ENCODE measurements around the gene CHST7. TPM values are rescaled to one million over a fixed set of nuclear protein-coding genes. Genes with fewer than 3 reads are reported as not detected.
A peak's percentile ranks its signal among the peaks of the same experiment; 100 is the strongest.
"Not testable (repeated sequence)": the region's sequence is repeated elsewhere in the genome, so short reads cannot be mapped to it uniquely, and the experiment has no call there.

The CHST7 gene, protein sequence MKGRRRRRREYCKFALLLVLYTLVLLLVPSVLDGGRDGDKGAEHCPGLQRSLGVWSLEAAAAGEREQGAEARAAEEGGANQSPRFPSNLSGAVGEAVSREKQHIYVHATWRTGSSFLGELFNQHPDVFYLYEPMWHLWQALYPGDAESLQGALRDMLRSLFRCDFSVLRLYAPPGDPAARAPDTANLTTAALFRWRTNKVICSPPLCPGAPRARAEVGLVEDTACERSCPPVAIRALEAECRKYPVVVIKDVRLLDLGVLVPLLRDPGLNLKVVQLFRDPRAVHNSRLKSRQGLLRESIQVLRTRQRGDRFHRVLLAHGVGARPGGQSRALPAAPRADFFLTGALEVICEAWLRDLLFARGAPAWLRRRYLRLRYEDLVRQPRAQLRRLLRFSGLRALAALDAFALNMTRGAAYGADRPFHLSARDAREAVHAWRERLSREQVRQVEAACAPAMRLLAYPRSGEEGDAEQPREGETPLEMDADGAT
- 1 to 10 TPM; 1.7 to 2.4 (median 2.2) TPM for polyA plus RNA-seq (ENCODE audit: insufficient read length in 4 of 4)

DNA sequence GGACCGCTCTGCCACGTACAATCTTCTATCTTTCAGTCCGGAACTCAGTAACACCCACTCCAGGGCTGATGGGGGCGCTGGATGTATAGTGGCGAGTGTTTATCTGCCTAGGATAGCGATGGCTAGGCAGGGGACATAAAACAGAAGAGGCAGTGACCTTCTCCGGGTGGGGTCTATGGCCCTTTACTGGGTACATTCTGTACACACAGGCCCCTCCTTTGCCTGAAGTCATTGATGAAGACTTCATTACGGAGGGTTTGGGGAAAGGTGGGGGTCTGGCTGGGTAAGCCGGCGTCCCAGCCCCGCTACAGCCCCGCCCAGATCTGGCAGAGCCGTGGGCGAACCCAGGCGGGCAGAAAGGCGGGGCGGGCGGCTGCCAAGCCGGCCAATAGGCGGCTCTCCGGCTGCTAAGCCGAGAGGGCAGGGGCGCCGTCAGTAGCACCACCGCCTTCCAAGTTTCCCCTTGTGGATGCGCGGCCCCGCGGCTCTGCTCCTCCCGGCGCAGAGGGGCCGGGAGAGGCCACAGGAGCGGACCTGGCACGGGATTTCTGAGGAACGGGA, at the start of gene CHST7:
Gene CHST7, plus strand, starts transcription at position 435 of the 561 bp plus-strand sequence. CDS start 167 bp downstream, outside the sequence.
- DNase-seq (ENCODE audit: low read depth in 4 of 4, low spot score in 3 of 4) = no peak

DNA sequence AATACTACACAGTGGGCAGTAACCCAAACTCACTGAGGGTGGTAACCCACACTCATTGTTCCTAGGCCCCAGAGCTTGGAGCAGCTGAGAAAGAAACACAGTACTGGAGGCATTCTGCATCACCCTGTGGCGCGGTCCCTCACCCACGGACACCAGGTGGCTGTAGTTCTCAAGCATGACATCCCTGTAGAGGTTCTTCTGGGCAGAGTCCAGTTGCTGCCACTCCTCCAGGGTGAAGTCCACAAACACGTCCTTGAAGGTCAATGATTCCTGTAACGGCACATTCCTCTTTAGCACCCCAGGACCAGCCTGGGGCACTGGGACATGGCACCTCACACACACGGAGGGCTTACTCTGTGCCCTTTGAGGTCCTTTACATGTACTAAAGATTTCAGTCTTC, 44.9 kb upstream of the CHST7 start:
- DNase-seq (ENCODE audit: low read depth in 4 of 4, low spot score in 3 of 4) = not testable (repeated sequence)

DNA sequence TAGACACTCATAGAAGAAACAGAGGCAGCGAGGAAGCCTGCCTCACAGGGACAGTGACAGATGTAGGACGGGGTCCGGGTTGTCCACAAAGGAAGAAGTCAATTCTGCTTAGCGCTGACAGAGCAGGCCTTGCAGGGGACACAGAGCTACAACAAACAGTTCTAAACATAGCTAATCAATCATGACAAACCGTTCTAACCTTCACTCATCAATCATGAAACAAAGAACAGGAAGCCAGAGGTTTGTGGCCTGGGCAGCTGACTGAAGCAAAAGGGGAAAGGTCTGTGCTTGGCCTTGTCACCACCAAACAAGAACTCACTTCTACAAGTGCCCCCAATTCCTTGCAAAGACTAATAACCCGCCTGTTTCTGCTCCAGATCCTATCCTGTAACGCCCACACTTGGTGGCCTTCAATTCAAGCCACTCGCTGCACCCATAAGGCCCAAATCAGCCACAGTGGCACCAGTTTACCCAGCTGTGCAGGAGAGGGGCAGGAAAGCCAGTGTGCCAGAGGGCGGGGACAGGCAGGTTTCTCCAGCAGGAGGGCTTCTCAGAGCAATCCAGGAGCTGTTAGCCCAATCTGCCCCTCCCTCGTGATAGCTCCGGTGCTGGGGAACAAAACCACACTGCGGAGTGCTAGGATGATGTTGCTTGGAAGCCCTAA, 43.7 kb upstream of the CHST7 start:
- DNase-seq (ENCODE audit: low read depth in 4 of 4, low spot score in 3 of 4) = not testable (repeated sequence)

DNA sequence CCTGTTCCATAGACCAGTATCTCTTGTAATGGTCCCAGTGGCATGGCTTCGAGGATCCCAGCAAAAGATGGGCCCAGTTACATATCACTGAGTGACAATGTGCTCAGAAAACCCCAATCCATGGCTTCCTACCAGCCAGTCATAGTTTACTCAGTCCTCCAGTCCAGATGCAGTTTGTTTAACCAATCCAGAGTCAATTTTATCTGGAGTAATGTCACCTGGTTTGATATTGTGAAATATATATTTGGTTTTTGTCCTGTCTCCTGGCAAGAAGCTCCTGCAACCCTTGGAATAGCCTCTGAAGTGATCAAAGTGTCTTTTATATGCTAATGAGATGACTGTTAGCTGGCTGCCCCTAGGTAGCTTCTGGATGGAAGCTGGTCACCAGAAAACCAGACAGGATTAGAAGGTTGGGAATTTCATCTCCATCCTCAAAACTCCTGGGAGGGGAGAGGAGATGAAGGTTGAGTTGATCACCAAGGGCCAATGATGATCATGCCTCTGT, 43.1 kb upstream of the CHST7 start:
- DNase-seq (ENCODE audit: low read depth in 4 of 4, low spot score in 3 of 4) = not testable (repeated sequence)

DNA sequence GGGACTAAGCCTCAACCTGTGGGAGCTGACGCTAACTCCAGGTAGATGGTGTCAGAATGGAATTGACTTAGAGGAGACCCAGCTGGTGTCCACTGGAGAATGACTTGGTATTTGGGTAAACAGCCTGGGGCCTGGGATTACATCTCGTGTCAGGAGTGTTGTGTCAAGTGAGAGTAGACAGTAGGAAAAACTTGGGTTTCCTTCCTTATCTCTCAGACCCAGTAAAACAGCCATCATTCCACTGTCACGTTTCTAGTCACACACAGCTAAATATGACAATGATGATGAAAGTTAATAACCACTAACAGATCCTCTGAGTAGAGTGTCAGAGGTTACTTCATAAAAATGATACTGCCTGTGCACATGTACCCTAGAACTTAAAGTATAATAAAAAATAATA, 42.1 kb upstream of the CHST7 start:
- DNase-seq (ENCODE audit: low read depth in 4 of 4, low spot score in 3 of 4) = no peak

DNA sequence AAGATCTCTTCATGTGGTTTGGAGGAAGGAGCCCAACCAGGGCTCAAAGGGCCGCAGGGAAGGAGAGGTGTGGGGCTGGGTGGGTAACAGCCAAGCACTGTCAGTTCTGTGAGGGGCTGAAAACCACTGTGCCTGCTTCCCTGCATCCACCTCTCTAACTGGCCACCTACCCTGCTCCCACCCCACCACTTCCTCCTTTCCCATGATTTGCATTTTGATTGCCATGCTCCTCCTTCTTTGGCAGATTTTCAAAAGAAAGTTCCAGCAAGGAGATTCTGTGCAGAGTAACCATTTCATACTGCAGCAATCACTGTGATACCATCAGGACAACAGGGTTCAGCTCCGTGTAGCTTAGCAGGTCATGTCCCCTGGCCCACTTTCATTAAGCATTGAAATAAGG, 30.1 kb upstream of the CHST7 start:
- DNase-seq (ENCODE audit: low read depth in 4 of 4, low spot score in 3 of 4) = no peak

DNA sequence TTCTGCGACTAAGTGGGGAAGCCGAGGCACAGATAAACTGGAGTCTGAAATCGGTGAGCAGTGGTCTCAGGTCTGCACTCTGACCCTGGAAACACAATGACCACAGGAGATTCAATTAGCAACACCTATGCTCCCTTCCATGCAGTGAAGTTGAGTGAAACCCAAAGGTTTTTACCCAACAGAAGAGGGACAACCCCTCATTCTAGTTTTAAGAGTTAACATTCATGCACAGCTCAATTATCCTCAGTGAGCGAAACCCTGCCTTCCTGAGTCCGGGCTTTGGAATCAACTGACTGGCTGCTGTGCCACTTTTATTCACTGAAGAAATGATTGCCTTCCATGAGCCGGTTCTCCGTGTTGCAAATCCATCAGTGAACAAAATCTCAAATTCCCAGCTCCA, 29.0 kb upstream of the CHST7 start:
- DNase-seq (ENCODE audit: low read depth in 4 of 4, low spot score in 3 of 4) = not testable (repeated sequence)

DNA sequence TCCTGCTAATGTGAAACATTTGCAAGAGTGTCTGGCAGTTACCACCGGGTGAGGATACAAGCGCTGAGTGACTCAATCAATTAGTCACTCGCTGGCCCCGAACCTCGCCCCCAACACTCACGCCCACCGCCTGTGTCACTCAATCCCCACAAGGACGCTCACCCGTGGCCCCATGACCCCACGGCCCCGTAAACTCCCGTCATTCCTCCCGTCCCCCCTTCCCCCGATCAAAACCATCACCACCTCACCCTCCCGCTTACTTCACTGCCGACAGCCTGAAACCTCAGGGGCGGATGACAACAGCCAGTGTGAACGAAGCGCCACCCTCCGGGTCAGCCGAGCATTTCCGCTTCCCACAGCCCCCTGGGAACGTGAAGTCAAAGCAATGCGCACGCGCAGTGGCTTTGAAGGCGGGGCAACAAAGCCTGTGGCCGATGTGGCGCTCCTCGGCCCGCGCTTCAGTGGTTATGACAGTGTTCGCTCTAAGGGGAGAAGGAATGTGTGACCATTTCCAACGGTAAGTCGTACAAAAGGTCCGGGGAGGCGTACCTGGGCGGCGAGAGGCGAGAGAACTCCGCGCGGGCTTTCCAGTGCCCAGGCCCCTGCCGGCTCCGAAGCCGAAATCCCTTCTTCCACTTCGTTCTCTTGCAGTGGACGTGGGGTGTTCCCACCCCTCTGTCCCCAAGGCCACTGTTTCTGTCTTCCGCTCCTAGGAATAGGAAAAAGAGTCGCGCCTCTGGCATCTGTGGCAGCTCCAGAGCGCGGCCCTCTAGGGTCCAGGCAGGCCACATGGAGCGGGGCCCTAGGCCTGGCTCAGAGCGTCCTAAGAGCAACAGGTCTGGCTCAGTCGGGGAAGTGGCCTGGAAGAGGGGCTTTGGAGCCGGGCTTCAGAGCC, 28.2 kb upstream of the CHST7 start, which contains the start of gene ZNF674:
Gene ZNF674, minus strand, starts transcription at position 311 of the 895 bp plus-strand sequence. CDS start 3,334 bp downstream, outside the sequence.
- DNase-seq (ENCODE audit: low read depth in 4 of 4, low spot score in 3 of 4) = peak; percentile 78 to 85 (median 80)

DNA sequence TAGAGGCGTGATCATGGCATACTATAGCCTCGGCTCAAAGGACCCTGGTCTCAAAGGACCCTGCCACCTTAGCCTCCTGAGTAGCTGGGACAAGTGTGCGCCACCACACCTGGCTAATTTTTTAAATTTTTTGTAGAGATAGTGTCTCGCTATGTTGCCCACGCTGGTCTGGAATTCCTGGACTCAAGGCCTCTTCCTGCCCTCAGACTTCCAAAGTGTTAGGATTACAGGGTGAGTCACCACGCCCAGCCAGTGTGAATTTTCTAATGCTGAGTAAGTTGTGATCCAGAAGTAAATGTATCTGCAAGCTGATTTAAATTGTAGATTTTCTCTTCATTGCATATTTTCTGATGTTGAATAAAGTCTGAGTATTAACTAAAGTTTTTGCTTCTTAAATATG, 25.7 kb upstream of the CHST7 start:
- no peak for DNase-seq (ENCODE audit: low read depth in 4 of 4, low spot score in 3 of 4)

DNA sequence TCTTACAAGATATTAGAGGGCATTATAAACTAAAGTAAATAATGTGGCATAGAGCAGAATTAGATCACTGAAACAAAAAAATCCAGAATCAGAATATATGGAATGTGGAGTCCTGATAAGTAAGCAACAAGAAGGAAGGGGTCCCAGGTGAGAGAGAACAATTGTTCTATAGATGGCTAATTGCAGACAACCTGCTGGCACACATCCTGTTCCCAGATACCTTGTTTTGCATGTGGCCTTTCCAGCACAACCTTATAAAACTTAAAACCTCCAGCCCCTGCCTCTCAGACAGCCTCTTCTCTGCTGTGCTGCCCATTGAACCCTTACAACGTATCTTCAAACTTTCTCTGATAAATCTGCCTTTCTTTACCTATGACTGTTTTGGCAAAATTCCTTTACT, 23.7 kb upstream of the CHST7 start:
- DNase-seq (ENCODE audit: low read depth in 4 of 4, low spot score in 3 of 4) = no peak

DNA sequence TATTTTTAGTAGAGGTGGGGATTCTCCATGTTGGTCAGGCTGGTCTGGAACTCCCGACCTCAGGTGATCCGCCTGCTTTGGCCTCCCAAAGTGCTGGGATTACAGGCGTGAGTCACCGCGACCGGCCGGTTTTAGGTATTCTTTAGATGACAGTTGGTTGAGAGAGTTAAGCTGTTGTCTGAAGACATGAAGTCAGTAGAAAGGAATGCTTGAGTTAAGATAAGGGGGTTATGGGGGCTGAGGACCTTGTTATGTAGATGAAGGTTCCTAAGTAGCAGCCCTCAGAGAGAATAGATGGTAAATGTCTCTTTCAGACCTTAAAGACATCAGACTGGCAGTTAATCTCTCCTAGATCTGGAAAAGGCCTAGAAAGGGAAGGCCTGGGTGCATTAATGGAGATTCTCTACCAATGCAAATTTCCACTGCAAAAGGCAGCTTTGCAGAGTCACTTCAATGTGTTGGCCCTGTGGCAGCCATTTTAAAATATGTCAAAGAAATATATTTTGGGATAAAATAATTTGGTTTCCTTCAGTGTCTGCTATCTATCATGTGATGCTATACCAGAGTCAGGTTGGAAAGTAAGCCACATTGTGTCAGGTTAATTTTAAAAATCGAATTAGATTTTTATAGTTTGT, 22.0 kb upstream of the CHST7 start:
- no peak for DNase-seq (ENCODE audit: low read depth in 4 of 4, low spot score in 3 of 4)

DNA sequence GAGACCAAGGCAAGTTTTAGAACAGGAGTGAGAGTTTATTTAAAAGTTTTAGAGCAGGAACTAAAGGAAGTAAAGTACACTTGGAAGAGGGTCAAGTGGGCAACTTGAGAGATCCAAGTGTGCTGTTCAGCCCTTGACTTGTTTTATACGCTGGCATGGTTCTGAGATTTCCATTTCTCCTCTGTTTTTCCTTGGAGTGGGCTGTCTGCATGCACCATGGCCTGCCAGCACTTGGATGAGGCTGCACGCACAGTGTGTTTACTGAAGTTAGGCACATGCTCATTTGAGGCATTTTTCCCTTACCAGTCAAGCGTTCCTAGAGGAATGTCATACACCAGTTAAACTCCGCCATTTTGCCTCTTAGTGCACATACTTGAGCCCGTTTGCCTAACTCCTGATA, 19.6 kb upstream of the CHST7 start:
- no peak for DNase-seq (ENCODE audit: low read depth in 4 of 4, low spot score in 3 of 4)

DNA sequence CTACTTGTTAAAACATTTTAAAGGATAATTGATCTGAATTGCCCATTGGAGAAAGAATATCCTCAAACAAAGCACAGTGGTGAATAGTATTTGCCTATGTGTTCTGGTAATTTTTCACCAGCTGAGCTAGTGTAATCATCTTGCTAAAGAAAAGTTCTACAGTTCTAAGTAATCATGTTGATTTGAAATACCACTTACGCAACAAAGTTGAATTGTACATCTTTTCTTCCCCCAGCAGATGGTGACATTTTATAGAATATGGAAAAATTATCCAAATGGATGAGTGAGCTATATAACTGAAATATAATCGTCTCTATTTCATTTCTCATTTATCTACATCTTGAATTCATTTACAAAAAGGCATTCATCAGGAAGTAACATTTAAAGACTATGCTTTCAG, 18.6 kb upstream of the CHST7 start:
- no peak for DNase-seq (ENCODE audit: low read depth in 4 of 4, low spot score in 3 of 4)

DNA sequence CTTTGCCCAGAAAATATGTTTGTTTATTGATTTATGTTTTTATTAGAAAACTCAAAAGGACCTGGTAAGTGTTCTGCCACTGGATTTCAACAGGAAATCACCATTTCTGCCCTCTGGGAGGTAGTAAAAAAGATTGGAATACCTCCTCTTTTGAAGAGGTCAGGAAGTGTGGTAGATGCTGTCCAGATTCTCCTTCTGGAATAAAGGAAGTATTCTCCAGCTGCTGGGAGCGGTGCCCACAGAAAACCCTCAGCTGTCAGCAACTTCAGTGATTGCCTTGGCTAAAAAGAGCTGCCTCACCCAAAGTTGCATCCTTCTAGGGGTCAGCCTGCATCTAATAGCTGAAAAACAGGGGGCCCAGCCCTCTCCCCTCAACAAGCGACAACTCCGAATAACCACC, 14.5 kb upstream of the CHST7 start:
- DNase-seq (ENCODE audit: low read depth in 4 of 4, low spot score in 3 of 4) = no peak

DNA sequence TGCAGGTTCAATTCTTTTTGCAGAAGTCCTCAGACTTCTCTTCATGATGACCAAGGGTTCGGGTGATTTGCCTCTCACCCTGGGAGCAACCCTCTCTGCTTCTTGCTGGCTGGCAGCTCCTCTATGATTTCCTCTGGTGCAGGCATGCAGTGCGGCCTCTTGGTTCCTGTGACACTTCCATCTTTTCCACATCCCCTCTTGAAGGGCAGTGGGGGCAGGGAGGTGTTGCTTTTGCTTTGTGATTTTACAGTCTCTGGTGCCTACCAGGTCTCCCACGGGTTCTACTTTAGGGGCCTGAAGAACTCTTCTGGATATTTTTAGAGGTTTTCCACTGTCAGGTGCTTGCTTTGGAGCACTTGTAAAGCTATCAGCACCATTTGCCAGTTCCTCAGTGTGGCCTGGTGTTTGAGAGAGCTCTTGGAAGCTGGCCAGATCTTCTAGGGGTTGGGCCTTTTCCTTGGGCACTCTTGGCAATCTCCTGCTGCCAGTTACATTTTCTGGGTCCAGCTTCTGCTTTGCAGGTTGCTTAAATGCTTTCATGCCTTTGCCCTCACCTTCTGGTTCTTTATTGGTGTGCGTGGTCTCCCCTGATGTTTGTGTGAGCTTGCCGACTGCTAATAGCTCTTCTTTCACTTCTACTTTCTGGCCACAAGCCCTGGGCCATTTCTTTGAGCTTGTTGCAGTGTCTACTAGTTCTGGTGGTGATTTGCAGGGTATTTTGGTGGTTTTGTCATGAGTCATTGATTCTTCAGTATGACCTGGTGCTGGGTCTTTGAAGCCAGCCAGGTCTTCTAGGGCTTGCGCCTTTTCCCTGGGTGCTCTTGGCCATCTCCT, 11.5 kb upstream of the CHST7 start:
- no peak for DNase-seq (ENCODE audit: low read depth in 4 of 4, low spot score in 3 of 4)

DNA sequence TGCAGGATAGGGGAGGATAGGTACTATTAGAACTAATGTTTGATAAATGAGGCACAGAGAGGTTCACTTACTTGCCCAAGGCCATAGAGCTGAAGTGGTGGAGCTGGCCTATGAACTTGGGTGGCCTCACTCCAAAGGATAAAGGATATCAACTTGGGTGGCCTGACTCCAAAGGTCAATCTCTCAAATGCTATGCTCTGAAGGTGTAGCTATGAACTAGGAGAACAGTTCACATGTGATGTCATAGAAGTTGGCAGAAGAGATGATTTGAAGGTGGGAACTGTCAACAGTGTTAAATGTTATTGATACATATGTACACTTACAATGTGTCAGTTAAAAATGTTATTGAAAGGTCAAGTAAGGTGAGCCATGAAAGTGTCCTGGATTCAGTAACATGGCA, 6.2 kb upstream of the CHST7 start:
- DNase-seq (ENCODE audit: low read depth in 4 of 4, low spot score in 3 of 4) = no peak

DNA sequence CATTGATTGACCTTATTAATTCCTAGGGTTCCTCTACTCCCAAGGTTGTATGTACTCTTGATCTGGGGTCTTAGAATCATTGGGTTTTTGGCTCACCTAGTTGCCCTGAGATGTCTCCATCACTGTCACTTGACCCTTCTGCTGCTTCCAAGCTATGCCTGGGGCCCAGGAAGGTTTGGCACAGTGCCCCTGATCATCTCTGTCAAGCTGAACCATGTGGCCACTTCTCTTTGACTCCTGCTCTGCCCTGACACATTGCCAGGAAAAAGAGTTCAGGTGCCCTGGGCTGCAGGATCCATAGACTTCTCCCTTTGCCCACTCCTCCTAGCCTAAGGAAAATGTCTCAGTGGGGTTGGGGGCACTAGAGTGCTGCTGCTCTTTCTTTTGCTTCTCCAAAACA, 3.9 kb upstream of the CHST7 start:
- DNase-seq (ENCODE audit: low read depth in 4 of 4, low spot score in 3 of 4) = no peak

DNA sequence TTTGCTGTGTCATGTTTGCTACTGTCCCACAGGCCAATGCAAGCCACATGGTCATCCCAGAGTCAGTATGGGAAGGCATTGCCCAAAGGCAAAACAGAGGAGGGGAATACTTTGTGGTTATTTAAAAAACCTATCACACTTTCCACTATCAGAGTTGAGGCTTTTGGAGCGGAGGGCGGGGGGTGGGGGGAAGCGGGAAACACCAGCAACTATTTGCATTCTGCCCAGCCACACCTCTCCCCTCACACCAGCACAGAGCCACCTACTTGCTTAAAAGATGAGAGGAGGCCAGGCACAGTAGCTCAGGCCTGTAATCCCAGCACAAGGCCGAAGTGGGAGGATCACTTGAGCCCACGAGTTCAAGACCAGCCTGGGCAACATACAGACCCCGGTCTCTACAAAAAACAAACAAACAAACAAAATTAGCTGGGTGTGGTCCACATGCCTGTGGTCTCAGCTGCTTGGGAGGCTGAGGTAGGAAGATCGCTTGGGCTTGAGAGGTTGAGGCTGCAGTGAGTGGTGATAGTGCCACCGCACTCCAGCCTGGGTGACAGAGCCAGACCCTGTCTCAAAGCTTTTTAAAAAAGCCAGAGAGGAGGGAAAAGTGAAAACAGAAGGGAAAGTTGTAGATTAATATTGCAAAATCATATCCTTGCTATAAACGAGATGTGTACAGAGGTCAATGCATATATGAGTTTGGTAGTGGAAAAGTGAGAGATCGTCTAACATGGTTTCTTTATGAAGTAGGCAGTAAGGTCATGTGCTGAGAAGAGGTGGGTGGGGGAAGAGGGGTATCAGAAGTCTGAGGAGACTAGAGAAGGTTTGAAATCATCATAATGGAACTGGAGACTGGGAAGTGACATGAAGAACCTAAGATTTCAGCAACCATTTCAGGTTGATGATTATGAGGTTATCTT, 1.9 kb upstream of the CHST7 start:
- no peak for DNase-seq (ENCODE audit: low read depth in 4 of 4, low spot score in 3 of 4)
